Adrenal gland (tissue), 5 donors: ENCODE results near the gene ISCU.

Experiments used
- CTCF ChIP-seq, 6 experiments: fragments of 450-650 bp in 4 of 6; fragments of 200-600 bp in 2 of 6; sonication (generic) in 1 of 6; IDR thresholded peaks; 1 replicate in 5 of 6; 2 replicates in 1 of 6; pipeline versions ENCODE4 v1.5.1 to v1.8.0; 2016 to 2021; ENCODE audit warnings: antibody characterized with exemption in 6 of 6, mild to moderate bottlenecking in 2 of 6, moderate library complexity in 1 of 6
- POLR2A ChIP-seq, 2 donors: fragments of 450-650 bp; IDR thresholded peaks; one replicate each; pipeline ENCODE4 v1.6.1; 2017; ENCODE audit warnings: antibody characterized with exemption in 2 of 2, mild to moderate bottlenecking in 2 of 2, moderate library complexity in 1 of 2
- donor health status: DM: no; HTN: no; CAD: no.

GRCh38 chr12:108587826-108588225 lies 25.4 kb downstream of the ISCU start:
- TF ChIP-seq CTCF (IDR thresholded peaks at IDR 0.05) (no peak), POLR2A (IDR thresholded peaks at IDR 0.05) (no peak)
